Fibroblast of lung (primary cell): ENCODE results near the gene MAP4K4. TPM values are rescaled to one million over a fixed set of nuclear protein-coding genes. Genes with fewer than 3 reads are reported as not detected.

ENCODE experiments used
- DNase-seq, 2 donors: peaks; one replicate each; pipeline versions ENCODE4 v3.0.0 to v3.0.0-alpha.2; 2010; ENCODE audit warnings: low read depth in 2 of 2
- H2AFZ ChIP-seq: 2 replicates; pipeline ENCODE4 v1.5.1; 2012; ENCODE audit warnings: low read length, control low read depth, inconsistent platforms
- H3K27ac ChIP-seq: 2 replicates; pipeline ENCODE4 v1.5.1; 2011; ENCODE audit warnings: low read length, control low read depth; ENCODE audit not compliant: insufficient read depth
- H3K27me3 ChIP-seq: 2 replicates; pipeline ENCODE4 v1.5.1; 2011; ENCODE audit warnings: mild to moderate bottlenecking, low read length; ENCODE audit not compliant: control insufficient read depth, insufficient read depth
- H3K36me3 ChIP-seq: 2 replicates; pipeline ENCODE4 v1.5.1; 2011; ENCODE audit warnings: low read length; ENCODE audit not compliant: control insufficient read depth, insufficient read depth
- H3K4me1 ChIP-seq: 2 replicates; pipeline ENCODE4 v1.5.1; 2011; ENCODE audit warnings: low read length; ENCODE audit not compliant: control insufficient read depth, insufficient read depth; ENCODE audit errors: extremely low read depth
- H3K4me2 ChIP-seq: 2 replicates; pipeline ENCODE4 v1.5.1; 2011; ENCODE audit warnings: low read length, control low read depth; ENCODE audit not compliant: insufficient read depth; ENCODE audit errors: extremely low read depth
- H3K4me3 ChIP-seq, 4 experiments: fragments of 200-600 bp in 1 of 4; sonication (generic) in 1 of 4; replicated peaks in 1 of 4; 2 replicates each; pipeline ENCODE4 v1.5.1; 2011 to 2016; ENCODE audit warnings: low read length in 4 of 4, low read depth in 3 of 4, mild to moderate bottlenecking in 3 of 4, control low read depth in 2 of 4, inconsistent platforms in 1 of 4, mixed read lengths in 1 of 4; ENCODE audit not compliant: insufficient read depth in 1 of 4; ENCODE audit errors: control extremely low read depth in 1 of 4
- H3K79me2 ChIP-seq: 2 replicates; pipeline ENCODE4 v1.5.1; 2012; ENCODE audit warnings: mild to moderate bottlenecking, low read length, inconsistent platforms; ENCODE audit not compliant: control insufficient read depth, insufficient read depth
- H3K9ac ChIP-seq: 2 replicates; pipeline ENCODE4 v1.5.1; 2011; ENCODE audit warnings: mild to moderate bottlenecking, low read length, control low read depth; ENCODE audit not compliant: insufficient read depth
- H3K9me3 ChIP-seq: 2 replicates; pipeline ENCODE4 v1.5.1; 2012; ENCODE audit warnings: low read depth, low read length; ENCODE audit not compliant: control insufficient read depth, insufficient read depth
- H4K20me1 ChIP-seq: 2 replicates; pipeline ENCODE4 v1.5.1; 2011; ENCODE audit warnings: low read length; ENCODE audit not compliant: control insufficient read depth, insufficient read depth; ENCODE audit errors: extremely low read depth
- EZH2 ChIP-seq: IDR thresholded peaks from 2 replicates; pipeline ENCODE4 v1.5.1; 2012; ENCODE audit warnings: low read length, control low read depth, mild to moderate bottlenecking; ENCODE audit errors: missing control alignments
- polyA plus RNA-seq, 2 donors: library from polyadenylated mRNA; depleted of rRNA in 1 of 2; stranded (reverse) in 1 of 2; unstranded in 1 of 2; fragments of >200 nt; gene quantifications; 2 replicates each; pipeline ENCODE4 v1.2.1, GENCODE V29; 2011 to 2012; ENCODE audit warnings: missing spikeins in 1 of 2
- total RNA-seq: library from RNA; depleted of rRNA; stranded (reverse); fragments of >200 nt; gene quantifications from 2 replicates; pipeline ENCODE4 v1.2.1, GENCODE V29; 2014
- TF ChIP-seq, protein P1 (sequence below), 2 donors: IDR thresholded peaks in 1 of 2; conservative IDR thresholded peaks in 1 of 2; 1 replicate in 1 of 2; 2 replicates in 1 of 2; pipeline ENCODE4 v1.5.1; 2011 to 2012; ENCODE audit warnings: low read length in 2 of 2, control low read depth in 1 of 2, inconsistent platforms in 1 of 2, low read depth in 1 of 2, mild to moderate bottlenecking in 1 of 2

The MAP4K4 gene
- total and polyA plus RNA-seq, 2 donors (not counting 1 experiment from before 2014, with no cell fraction given), result 113 to 164 TPM

GRCh38 chr2:101750688-101751087, 53.2 kb downstream of the MAP4K4 start:
- peaks cover 3% of the 10 kb centered on the region for H4K20me1 ChIP-seq
- H2AFZ ChIP-seq, result no peak overlapping the region
- H3K4me1 ChIP-seq, result peaks cover 38% of the 10 kb centered on the region
- H3K9me3 ChIP-seq, result no peaks in the 10 kb centered on the region
- TF ChIP-seq EZH2, result no peak
- TF ChIP-seq, protein P1, sequence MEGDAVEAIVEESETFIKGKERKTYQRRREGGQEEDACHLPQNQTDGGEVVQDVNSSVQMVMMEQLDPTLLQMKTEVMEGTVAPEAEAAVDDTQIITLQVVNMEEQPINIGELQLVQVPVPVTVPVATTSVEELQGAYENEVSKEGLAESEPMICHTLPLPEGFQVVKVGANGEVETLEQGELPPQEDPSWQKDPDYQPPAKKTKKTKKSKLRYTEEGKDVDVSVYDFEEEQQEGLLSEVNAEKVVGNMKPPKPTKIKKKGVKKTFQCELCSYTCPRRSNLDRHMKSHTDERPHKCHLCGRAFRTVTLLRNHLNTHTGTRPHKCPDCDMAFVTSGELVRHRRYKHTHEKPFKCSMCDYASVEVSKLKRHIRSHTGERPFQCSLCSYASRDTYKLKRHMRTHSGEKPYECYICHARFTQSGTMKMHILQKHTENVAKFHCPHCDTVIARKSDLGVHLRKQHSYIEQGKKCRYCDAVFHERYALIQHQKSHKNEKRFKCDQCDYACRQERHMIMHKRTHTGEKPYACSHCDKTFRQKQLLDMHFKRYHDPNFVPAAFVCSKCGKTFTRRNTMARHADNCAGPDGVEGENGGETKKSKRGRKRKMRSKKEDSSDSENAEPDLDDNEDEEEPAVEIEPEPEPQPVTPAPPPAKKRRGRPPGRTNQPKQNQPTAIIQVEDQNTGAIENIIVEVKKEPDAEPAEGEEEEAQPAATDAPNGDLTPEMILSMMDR (conservative IDR thresholded peaks at IDR 0.05 in 1 of 2, IDR thresholded peaks at IDR 0.05 in 1 of 2; ENCODE audit: low read depth in 1 of 2, low read length in 2 of 2), result no peak
- no peak overlapping the region for H3K27ac ChIP-seq
- H3K4me3 ChIP-seq, result no peak overlapping the region
- peaks cover 78% of the 10 kb centered on the region for H3K79me2 ChIP-seq
- DNase-seq, result no peak
- no peaks in the 10 kb centered on the region for H3K27me3 ChIP-seq
- no peak overlapping the region for H3K4me2 ChIP-seq
- no peak overlapping the region for H3K9ac ChIP-seq
- H3K36me3 ChIP-seq, result no peaks in the 10 kb centered on the region

DNA sequence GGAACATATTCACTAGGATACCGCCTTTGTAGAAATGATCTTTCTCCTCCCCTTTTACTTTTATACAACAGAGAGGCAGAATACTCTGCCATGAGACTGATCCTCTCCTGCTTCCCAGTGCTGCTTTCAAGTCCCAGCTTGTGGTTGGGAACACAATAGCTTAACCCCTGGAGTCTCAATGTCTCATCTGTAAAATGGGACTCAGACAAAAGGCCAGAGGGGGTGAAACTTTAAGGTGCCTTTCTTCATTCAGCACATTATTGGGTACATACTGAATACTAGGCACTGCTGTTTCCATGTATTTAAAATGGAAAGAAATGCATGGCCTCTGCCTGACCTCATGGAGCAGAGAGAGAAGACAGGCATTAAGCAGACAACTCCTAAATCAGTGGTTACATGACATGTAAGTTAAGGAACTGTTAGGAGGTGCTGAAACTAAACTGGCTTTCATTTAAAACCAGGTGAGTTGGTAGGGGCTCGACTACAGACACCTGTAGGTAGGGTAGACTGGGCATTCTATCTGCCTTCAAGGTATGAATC, 53.8 kb downstream of the MAP4K4 start:
- no peak overlapping the region for H3K9ac ChIP-seq
- DNase-seq, result no peak
- H3K36me3 ChIP-seq, result no peaks in the 10 kb centered on the region
- H3K4me3 ChIP-seq, result no peak overlapping the region
- peak overlapping the region; percentile 72 for H3K4me2 ChIP-seq
- peaks cover 81% of the 10 kb centered on the region for H3K79me2 ChIP-seq
- no peak overlapping the region for H3K27ac ChIP-seq
- H3K4me1 ChIP-seq, result peaks cover 34% of the 10 kb centered on the region
- no peaks in the 10 kb centered on the region for H3K27me3 ChIP-seq
- H3K9me3 ChIP-seq, result no peaks in the 10 kb centered on the region
- no peak overlapping the region for H2AFZ ChIP-seq
- H4K20me1 ChIP-seq, result peaks cover 3% of the 10 kb centered on the region
- no peak for TF ChIP-seq EZH2
- TF ChIP-seq, protein P1 (conservative IDR thresholded peaks at IDR 0.05 in 1 of 2, IDR thresholded peaks at IDR 0.05 in 1 of 2; ENCODE audit: low read depth in 1 of 2, low read length in 2 of 2), result no peak

DNA sequence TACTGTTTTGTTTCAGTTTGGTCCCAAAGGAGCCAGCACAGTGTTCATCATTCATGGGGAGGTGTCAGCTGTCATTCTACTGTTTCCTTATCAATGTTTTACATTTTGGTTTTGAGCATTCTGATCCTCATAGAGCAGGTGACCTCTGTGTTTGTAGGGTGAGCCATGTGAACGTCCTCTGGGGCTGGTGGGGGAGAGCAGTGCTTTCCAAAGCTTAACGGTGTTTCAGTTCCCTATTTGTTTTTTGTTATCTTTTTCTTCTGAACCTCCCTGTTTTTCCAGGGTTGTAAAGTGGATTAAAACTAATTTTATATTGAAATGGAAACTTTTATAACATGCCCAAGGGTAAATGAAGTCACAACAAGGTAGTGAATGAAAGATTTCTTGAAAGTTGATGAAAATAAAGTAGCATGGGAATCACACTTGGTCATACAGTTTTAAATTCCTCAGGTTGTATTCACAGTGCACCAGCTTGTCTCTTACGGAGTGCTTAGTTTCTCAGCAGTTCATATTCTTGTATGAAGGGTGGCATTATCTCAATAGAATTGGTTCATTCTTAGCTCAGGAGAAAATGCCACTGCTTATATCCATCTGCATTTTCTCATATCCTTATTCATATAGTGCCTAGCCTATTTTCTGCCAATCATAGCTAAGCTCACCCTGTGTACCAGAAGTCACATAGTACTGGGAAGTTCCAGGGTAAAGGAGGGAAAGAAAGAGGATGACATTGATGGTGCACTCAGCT, 54.5 kb downstream of the MAP4K4 start:
- Histone ChIP-seq H3K9me3 (no peaks in the 10 kb centered on the region), H3K27ac (peak overlapping the region; percentile 27), H4K20me1 (peaks cover 3% of the 10 kb centered on the region), H3K4me1 (peaks cover 32% of the 10 kb centered on the region), H3K36me3 (no peaks in the 10 kb centered on the region), H2AFZ (no peak overlapping the region), H3K4me3 (no peak overlapping the region), H3K9ac (no peak overlapping the region), H3K27me3 (no peaks in the 10 kb centered on the region), H3K4me2 (peak overlapping the region; percentile 72), H3K79me2 (peaks cover 81% of the 10 kb centered on the region)
- DNase-seq, result peak in 1 of 2 donors; percentile 48
- TF ChIP-seq, protein P1 (conservative IDR thresholded peaks at IDR 0.05 in 1 of 2, IDR thresholded peaks at IDR 0.05 in 1 of 2; ENCODE audit: low read depth in 1 of 2, low read length in 2 of 2), result no peak
- TF ChIP-seq EZH2, result no peak
